ENCODE results near the gene OMA1.
"Not testable (repeated sequence)": the region's sequence is repeated elsewhere in the genome, so short reads cannot be mapped to it uniquely, and the experiment has no call there.

Gene OMA1

GRCh38 chr1:58546520-58547308 is at the start of gene OMA1:
Gene OMA1 (minus strand): TSS chr1:58546726. CDS start chr1:58539294, 7,432 bp downstream.
- peak; percentile 93 to 97 (median 96) for DNase-seq (ENCODE audit: low read depth in 2 of 3, low spot score in 2 of 3)

- no peak for DNase-seq (ENCODE audit: low read depth in 2 of 3, low spot score in 2 of 3)
Observed at GRCh38 chr1:58594546-58594945, 48.0 kb upstream of the OMA1 start.

DNA sequence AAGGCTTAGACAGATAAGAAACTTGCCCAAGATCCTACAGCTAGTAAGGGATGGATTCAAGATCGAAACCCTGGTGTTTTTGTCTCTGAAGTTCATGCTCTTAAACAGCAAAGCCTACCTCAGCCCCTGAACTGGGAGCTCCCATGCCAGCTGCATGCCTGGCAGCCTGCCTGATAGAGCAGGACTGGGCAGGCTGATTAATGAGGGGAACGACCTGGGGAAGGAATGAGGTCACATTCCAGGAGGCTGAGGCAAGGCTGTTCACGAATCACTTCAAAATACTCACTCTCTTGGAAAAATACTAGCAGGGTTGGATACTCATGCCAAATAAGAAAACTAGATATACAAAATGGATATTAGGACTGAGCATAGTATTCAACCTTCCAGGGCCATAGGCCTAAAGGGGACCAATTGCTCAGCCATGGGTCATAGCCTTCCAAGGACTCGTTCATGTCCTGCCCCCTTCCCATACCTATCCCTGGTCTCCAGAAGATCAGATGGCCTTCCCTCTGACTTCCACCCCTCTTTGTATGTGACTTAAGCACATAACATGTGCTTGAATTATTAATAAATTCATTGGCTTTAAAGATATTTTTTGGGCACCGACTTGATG is 46.1 kb upstream of the OMA1 start:
- no peak for DNase-seq (ENCODE audit: low read depth in 2 of 3, low spot score in 2 of 3)

GRCh38 chr1:58591806-58592205 is 45.3 kb upstream of the OMA1 start:
- no peak for DNase-seq (ENCODE audit: low read depth in 2 of 3, low spot score in 2 of 3)

DNA sequence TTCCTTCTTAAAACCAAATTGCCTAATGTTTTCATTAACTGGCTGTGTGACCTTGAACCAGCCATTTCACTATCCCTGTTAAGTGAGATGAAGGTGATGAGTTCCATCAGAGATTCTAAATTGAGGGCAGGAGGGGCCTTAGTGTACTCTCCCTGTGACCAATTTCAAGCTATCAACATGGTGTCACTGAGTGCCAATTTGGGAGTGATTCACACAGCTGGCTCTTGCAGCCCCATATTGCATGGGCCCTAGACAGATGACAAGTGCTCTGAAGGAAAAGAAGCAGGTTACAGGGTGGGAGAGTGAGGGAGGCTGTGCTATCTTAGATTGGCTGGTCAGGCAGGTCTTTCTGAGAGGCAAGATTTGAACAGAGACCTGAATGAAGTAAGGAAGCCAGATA is 43.5 kb upstream of the OMA1 start:
- no peak for DNase-seq (ENCODE audit: low read depth in 2 of 3, low spot score in 2 of 3)

GRCh38 chr1:58588396-58588795 is 41.9 kb upstream of the OMA1 start:
- DNase-seq (ENCODE audit: low read depth in 2 of 3, low spot score in 2 of 3) = no peak

DNA sequence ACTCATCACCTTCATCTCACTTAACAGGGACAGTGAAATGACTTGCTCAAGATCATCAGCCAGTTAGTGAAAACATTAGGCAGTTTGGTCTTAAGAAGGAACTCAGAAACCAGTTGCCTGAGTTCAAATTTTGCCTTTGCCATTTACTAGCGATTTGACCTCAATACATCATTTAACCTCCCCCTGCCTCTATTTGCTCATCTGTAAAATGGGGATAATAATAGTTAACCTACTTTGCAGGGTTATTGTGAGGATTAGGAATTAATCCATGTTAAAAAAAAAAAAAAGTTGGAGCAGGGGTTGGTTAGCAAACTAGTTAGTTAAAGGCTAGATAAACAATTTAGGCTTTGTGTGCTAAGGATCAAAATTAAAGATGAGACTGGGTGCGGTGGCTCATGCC is 41.1 kb upstream of the OMA1 start:
- DNase-seq (ENCODE audit: low read depth in 2 of 3, low spot score in 2 of 3) = no peak

DNA sequence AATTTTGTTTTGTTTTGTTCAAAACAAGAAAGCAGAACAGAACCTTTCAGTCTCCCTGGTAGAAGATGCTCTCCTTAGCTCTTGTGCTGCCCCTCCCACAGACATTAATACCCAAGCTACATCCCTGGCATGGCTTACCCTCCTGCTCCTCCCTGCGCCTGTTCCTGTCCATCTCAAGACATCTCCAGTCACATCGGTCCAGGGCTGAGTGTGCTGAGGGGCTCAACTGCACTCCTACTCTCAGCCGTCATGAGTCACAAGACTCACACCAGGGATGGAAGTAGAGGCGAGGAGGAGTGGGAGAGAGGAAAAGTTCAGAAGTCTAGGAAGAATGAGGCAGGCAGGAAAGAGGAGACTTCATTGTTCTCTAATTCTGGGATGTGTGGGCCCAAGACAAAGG is 39.7 kb upstream of the OMA1 start:
- DNase-seq (ENCODE audit: low read depth in 2 of 3, low spot score in 2 of 3) = no peak

- no peak for DNase-seq (ENCODE audit: low read depth in 2 of 3, low spot score in 2 of 3)
Observed at GRCh38 chr1:58585581-58586151, 39.1 kb upstream of the OMA1 start.

GRCh38 chr1:58585166-58585565 is 38.6 kb upstream of the OMA1 start:
- no peak for DNase-seq (ENCODE audit: low read depth in 2 of 3, low spot score in 2 of 3)

DNA sequence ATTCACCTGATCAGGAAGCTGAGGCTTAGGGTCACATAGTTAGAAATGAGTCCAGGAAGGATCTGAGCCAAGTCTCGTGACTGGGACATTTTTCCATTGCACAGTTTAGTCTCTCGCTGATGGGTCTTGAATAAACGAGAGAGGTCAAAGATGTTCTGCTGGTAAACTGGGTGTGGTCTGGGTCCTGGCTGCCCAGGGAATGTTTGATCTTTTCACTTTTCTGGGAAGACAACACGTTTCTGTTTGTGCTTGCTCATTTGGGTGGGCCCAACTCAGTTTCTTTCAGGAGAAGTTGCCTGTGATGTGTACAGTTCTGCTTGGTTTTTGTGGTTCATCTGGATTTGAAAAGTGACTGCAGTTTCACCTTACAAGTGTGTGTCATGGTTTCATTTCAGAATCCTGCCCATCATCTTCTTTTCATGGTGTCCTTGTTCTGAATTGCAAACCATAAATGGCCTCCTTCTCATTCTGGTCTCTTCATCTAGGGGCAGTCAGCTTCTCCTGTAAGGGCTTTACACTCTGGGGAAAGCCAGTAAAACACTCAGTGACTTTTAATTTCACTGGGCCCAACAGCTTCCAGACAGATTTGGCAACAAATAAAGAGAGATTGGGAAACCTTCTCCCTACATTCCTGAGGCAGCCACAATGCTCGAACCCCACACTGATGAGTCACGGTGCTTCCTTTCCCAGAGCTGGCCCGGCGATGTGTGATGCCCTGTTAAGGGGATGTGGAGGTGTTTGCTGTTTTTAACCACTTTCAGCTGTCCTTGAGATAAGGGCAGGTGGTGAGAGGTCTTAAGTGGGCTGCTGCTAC is 37.8 kb upstream of the OMA1 start:
- no peak for DNase-seq (ENCODE audit: low read depth in 2 of 3, low spot score in 2 of 3)

DNA sequence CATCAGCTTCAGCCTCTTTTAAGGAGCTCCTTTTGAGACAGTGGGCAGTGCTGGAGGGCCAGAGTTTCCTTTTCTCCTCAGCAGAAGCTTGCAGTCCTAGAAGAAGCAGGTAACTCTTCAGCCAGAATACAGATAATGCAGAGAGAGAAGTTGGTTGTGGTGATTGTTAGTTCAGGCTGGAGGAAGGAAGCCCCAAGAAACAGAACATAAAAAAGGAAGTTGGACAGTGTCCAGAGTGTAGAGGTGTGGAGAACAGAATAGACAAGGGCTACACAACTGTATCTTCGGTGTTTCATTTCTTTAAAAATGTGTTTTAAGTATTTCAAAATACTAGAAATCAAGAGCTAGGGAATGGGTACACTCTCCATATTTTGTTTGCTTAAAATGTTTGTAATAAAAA is 37.0 kb upstream of the OMA1 start:
- no peak for DNase-seq (ENCODE audit: low read depth in 2 of 3, low spot score in 2 of 3)

DNA sequence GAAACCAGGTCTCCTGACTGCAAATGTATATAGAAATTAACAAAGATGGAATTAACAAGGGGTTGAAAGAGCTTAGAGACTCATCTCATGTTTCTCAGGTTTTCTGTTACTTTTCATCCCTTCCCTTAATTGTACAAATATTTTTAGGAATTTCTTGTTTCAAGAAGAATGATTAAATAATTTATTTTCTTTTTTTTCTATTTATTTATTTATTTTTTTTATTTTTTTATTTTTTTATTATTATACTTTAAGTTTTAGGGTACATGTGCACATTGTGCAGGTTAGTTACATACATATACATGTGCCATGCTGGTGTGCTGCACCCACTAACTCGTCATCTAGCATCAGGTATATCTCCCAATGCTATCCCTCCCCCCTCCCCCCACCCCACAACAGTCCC is 35.6 kb upstream of the OMA1 start:
- not testable (repeated sequence) for DNase-seq (ENCODE audit: low read depth in 2 of 3, low spot score in 2 of 3)

DNA sequence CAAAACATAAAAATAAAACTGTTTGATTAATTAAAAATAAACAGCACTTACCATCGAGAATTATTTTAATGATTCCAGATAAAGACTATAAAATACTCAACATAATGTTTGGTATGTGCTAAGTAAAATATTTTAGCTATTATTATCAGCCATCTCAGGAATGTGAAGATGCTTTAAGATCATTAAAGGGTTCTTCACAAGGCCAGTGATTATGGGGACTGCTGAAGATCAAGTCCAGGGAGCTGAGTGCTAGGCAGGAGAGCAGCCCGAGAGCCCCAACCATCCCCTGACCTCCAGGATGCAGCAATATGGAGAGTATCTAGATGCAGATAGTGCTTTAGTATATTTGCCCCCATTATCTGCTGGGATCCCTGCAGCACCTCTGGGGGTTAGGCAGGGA is 35.1 kb upstream of the OMA1 start:
- DNase-seq (ENCODE audit: low read depth in 2 of 3, low spot score in 2 of 3) = no peak

- no peak for DNase-seq (ENCODE audit: low read depth in 2 of 3, low spot score in 2 of 3)
Observed at GRCh38 chr1:58580186-58580585, 33.7 kb upstream of the OMA1 start.

- no peak for DNase-seq (ENCODE audit: low read depth in 2 of 3, low spot score in 2 of 3)
Observed at GRCh38 chr1:58577654-58578030, 31.1 kb upstream of the OMA1 start.

- no peak for DNase-seq (ENCODE audit: low read depth in 2 of 3, low spot score in 2 of 3)
Observed at GRCh38 chr1:58576727-58577653, 30.5 kb upstream of the OMA1 start, which contains the start of gene TACSTD2. Gene TACSTD2 (minus strand): TSS chr1:58577252. CDS start chr1:58577156, 96 bp downstream.

GRCh38 chr1:58576325-58576726 is 29.8 kb upstream of the OMA1 start:
- DNase-seq (ENCODE audit: low read depth in 2 of 3, low spot score in 2 of 3) = no peak

GRCh38 chr1:58575551-58576324 is 29.2 kb upstream of the OMA1 start:
- DNase-seq (ENCODE audit: low read depth in 2 of 3, low spot score in 2 of 3) = no peak

GRCh38 chr1:58574816-58575215 is 28.3 kb upstream of the OMA1 start:
- no peak for DNase-seq (ENCODE audit: low read depth in 2 of 3, low spot score in 2 of 3)

All from activated CD8-positive, alpha-beta memory T cell treated with anti-CD3 and anti-CD28 coated beads for 48 hours (primary cell).